Right hindlimb (tissue), 1 donor: ENCODE measurements around the gene PLXNB1.
"Not testable (repeated sequence)": the region's sequence is repeated elsewhere in the genome, so short reads cannot be mapped to it uniquely, and the experiment has no call there.

Source experiments
- DNase-seq: peaks from one replicate; pipeline ENCODE4 v3.0.0-alpha.2; 2018

Gene PLXNB1

DNA sequence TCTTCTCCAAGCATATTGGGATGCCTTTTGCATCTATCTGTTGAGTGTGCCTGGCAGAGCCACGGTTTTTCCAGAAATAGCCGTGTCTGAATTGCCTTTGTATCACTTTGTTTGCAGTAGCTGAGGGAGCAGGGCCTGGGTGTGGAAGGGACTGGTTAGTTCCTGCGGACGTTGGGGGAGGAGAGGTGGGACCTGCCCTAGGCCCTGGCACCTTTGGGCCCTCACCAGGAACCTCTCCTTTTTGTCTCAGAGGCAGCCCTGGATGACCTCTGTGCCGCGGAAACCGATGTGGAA is 35.3 kb upstream of the PLXNB1 start:
- no peak for DNase-seq

DNA sequence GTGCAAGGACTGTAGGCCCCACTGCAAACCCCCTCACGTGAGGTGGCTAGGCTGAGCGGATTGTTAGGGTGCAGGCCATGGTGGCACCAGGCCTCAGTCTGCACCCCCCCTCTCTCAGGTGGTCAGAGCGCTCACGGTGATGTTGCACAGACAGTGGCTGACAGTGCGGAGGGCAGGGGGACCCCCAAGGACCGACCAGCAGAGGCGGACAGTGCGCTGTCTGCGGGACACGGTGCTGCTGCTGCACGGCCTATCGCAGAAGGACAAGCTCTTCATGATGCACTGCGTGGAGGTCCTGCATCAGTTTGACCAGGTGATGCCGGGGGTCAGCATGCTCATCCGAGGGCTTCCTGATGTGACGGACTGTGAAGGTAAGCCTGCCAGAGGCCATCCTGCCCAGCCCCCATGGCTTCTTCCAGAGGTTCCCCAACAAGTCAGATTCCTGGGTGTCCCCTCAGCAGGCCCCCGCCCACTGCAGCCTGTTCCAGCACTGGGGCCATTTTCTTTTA is 34.9 kb upstream of the PLXNB1 start:
- no peak for DNase-seq

DNA sequence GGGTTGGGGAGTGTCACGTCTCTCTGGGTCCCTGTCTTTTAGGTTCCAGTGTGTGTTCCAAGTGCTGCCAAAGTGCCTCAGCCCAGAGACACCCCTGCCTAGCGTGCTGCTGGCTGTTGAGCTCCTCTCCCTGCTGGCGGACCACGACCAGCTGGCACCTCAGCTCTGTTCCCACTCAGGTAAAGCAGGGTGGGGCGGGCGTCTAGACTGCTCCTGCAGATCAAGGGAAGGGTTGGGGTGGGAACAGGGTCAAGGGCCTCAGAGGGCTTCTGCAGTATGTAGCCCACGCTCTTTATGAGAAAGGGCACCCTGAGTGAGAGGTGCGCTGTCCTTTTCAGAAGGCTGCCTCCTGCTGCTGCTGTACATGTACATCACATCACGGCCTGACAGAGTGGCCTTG is 33.8 kb upstream of the PLXNB1 start:
- DNase-seq: no peak

DNA sequence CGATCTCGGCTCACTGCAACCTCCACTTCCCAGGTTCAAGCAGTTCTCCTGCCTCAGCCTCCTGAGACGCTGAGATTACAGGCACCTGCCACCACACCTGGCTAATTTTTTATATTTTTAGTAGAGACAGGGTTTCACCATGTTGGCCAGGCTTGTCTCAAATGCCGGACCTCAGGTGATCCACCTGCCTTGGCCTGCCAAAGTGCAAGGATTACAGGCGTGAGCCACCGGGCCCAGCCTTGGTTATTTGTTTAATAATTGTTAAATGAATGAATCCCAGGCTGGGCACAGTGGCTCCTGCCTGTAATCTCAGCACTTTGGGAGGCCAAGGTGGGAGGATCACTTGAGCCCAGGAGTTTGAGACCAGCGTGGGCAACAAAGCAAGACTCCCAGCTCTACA is 31.9 kb upstream of the PLXNB1 start:
- DNase-seq: not testable (repeated sequence)

DNA sequence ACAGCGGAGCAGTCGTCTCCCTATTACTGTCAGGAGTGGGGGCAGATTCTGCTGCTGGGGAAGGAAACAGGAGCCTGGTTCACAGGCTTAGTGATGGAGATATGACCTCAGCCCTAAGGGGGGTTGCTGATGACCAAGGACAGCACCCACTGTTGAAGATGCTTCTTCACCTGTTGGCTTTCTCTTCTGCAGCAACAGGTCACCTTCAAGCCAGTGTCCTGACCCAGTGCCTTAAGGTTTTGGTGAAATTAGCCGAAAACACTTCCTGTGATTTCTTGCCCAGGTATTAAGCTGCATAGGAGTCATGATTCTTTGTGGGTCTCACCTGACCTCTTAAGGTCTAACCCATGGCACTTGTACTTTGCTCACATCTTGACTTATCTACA is 30.6 kb upstream of the PLXNB1 start:
- no peak for DNase-seq

DNA sequence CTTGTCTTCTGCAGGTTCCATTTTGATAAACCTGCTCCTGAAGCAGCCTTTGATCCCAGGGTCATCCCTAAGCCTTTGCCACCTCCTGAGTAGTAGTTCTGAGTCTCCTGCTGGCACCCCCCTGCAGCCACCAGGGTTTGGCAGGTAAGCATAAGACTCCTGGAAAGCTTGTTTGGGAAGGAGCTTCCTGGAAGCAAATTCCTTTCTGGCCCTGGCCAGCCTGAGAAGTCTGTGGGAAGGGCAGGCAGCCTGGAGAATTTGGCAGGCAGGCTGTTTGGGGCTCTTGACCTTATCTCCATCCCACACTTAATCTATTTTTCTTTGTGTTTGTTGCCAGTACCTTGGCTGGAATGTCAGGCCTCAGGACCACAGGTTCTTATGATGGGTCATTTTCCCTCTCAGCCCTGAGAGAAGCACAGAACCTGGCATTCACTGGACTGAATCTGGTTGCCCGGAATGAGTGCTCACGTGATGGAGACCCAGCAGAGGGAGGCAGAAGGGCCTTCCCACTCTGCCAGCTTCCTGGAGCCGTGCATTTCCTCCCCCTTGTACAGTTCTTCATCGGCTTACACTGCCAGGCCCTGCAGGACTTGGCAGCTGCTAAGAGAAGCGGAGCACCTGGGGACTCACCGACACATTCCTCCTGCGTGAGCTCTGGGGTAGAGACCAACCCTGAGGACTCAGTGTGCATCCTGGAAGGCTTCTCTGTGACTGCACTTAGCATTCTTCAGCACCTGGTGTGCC is 30.1 kb upstream of the PLXNB1 start:
- no peak for DNase-seq

DNA sequence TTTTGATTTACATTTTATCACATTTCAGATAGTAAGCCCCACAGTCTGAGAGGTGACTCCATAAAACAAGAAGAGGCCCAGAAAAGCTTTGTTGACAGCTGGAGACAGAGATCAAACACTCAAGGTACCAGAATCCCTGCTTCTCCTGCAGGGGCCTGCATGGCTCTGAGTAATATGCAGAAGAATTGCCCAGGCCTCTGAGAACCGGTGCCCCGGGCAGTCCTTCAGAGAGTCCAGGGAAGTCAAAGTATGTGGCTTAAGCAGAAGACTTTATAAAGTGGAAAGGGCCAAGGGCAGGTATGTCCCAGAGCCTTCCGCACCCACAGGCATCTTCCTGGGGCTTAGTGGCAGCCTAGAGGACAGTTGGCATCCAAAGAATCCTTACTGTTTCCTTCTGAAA is 29.4 kb upstream of the PLXNB1 start:
- no peak for DNase-seq

DNA sequence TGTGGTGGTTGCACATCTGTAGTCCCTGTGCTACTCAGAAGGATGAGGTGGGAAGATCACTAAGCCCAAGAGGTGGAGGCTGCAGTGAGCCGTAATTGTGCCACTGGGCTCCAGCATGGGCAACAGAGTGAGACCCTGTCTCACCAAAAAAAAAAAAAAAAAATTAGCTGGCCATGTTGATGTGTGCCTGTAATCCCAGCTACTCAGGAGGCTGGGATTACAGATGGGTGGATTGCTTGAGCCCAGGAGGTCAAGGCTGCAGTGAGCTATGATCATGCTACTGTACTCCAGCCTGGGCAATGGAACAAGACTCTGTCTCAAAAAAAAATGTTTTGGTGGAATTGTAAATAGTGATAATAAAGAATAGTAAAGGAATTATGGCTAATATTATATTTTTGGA is 26.6 kb upstream of the PLXNB1 start:
- DNase-seq: no peak

DNA sequence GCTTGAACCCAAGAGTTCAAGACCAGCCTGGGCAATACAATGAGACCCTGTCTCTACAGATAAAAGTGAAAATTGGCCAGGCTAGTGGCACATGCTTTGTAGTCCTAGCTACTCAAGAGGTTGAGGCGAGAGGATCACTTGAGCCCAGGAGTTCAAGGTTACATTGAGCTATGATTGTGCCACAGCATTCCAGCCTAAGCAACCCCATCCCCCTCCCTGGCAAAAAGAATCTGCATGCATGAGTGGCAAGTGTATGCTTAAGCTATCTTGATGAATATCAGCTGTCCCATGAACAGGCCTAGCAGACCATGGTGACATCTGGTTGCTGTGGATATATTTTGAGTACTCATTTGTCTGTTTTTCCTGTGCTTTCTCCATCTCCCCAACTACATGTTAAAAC is 21.4 kb upstream of the PLXNB1 start:
- DNase-seq: no peak

DNA sequence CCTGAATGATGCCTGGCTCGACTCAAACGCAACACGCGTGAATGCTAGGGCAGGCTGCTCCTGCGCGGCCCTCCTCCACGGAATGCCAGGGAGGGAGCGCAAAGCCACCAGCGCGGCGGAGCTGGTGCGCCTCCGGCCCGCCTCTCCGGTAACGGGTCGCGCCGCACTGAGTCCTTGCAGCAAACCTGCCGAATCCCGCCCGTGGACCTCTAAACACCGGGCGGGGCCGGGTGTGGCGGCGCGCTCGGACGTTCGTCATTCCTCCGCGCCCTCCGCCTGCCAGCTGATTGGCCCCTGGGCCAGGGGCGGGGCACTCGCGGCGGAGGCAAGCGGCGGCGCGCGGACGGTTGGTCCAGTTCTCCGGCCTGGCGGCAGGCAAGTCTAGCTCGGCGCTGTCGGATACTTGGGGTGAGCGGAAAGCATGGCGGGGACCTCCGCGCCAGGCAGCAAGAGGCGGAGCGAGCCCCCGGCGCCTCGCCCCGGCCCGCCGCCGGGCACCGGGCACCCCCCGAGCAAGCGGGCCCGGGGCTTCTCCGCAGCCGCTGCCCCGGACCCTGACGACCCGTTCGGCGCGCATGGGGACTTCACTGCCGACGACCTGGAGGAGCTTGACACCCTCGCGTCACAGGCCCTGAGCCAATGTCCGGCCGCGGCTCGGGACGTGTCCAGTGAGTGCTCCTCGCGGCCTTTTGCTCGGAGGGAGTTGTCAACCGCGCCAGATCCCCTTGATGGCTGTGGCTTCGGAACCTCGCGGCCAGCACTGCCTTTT is 16.7 kb upstream of the PLXNB1 start, which contains the start of gene ATRIP:
Gene ATRIP, plus strand, starts transcription at position 313 of the 769 bp plus-strand sequence. Its CDS starts 109 bp downstream, at position 422.
- peak; percentile 91 for DNase-seq

DNA sequence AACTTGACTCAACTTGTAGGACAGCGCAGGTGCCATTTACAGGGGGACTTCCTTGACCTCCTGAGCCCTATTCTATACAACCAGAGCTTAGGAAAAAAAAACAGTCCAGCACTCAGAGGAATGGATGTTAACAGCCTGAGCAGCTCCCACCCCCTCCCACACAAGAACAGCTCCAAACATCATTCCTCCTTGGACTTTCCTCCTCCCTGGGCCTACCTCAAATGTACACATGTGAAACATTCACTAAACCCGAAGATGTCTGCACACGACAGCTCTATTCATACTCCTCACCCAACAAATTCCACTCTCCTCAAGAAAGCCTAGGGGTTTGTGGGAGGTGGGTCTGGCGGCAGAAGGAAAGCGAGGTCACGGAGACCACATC is 16.1 kb upstream of the PLXNB1 start:
- no peak for DNase-seq

DNA sequence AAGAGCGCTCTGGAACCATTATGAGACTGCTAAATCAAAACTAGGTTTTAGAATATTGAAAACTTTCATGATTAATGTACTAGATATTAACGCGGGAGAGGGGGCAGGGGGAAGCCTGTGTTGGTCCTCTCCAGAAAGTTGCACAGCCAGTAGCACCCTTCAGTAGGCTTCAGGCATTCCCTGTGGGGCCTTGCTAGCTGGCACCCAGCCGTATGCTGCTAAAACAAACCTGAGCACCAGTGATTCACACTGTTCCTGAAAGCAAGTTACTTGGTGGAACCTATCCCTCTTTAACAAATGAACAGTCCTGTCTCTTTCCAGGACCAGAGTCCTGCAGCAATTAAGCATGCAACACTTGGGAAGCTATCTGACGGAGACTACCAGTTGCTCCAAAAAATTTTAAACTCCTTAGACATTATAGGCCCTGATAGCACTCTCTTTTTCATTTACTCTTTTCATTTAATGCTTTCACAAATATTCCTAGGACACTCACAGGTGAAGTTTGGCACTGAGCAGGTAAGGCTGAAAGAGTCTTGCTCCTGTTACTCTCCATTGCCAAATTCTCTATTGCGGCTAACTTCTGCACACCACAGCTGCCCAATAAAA is 15.5 kb upstream of the PLXNB1 start:
- no peak for DNase-seq

DNA sequence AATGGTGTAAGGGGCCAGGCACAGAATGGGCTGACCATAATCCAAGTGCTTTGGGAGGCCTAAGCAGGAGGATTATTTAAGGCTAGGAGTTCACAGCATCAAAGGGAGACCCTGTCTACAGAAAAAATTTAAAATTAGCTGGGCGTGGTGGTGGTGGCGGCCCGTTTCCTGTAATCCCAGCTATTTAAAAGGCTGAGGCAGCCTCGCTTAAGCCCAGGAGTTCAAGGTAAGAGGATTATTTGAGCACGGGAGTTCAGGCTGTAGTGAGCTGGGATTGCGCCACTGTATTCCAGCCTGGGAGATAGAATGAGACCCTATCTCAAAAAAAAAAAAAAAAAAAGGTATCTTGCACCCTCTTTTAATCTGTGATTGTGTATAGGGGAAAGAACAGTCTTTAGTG is 12.1 kb upstream of the PLXNB1 start:
- DNase-seq: no peak

DNA sequence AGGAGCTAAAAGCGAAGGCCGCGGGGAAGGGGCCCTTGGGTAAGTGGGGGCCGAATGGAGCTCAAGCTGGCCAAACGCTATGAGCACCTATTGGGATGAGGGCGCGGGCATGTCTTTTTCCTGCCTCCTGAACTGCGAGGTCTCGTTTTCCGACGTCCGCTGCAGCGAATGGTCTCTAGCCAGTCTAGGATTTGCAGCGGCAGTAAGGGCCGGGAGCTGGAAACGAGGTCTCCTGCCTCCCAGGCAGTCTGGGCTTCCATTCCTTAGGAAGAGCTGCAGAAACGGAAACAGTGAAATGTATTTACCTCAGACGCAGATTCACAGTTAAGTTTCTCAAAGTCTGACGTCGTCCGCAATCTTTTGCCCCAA is 10.7 kb upstream of the PLXNB1 start:
- DNase-seq: no peak

DNA sequence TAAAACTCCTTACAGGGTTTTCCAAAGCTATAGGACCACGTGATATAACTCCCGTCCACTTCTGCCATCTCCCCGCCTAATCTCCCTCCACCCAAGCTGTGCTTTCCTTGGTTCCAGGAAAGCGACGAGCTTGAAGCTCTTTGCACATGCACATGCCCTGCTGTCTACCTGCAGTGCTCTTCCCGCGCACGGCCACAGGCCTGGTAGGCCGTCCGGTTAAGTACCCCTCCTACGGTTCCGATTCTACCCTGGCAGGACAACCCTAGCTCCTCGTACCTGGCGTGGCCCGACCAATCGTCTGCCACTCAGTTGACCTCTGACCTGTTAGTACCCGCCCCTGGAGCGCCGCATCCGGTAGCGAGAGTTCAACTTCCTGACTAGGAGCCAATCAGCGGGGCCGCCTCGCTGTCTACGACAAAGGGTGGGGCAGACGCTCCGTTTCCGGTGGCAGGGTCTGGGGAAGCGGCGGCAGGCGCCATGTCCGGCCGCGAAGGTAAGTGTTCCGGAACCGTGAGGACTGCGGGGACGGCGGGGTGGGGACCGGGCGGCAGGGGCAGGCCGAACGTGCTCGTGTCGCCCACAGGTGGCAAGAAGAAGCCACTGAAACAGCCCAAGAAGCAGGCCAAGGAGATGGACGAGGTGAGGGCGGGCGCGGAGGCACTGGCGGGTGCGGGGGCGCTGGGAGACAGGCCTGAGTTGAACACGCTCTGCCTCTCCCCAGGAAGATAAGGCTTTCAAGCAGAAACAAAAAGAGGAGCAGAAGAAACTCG is 10.1 kb upstream of the PLXNB1 start, which contains the start of the genes CCDC51 and TMA7:
Gene CCDC51, minus strand, starts transcription at position 300 of the 770 bp plus-strand sequence. CDS start 4,991 bp downstream, outside the sequence.
Gene TMA7, plus strand, starts transcription at position 438 of the 770 bp plus-strand sequence. Its CDS starts 40 bp downstream, at position 478.
- peak; percentile 98 for DNase-seq

DNA sequence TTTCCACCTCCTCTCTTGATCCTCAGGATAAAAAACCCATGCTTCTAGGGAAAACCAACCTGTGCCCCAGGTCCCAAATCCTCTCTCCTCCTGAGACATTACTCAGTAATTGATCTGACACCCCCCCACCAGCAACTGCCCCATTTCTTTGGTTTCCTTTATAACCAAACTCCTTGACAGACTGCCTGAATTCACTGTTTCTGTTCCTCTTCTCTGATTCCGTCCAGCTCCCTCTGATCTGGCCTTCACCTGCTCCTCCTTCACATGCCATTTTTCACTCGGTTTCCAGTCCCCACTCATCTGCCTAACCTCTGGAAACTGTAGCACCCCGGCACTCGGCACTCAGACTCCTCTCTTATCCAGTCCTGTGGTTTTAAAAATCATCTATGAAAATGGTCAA is 7.9 kb upstream of the PLXNB1 start:
- no peak for DNase-seq

DNA sequence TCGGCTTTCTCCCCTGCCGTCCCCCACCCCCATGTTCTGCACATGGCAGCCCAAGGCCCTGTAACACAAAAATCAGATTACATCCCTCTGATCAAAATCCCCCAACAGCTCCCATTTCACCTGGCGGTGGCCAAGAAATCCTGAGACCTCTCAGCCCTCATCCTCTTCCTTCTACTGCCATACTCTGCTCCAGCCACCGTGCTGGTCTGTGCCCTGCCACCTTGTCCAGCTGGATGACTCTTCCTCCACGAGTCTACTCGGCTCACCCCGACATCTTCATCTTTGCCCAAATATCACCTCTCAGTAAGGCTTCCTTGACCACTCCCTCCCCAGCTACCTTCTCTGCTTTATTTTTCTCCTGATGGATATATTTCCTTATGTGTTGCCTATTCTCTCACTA is 7.0 kb upstream of the PLXNB1 start:
- DNase-seq: peak; percentile 8

DNA sequence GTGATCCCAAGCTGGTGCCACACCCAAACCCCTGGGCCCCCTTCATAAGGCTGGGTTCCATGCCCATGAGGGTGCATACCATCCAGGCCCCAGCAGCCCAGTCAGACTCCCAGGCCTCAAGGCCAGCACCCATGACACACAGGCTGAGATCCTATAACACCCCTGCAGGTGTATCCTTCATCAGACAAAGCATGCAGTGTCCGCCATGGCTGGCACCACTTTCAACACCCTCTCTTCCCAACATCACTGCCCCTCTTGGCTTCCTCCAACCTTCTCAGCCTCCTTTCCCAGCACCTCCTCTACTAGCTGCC is 6.5 kb upstream of the PLXNB1 start:
- DNase-seq: peak; percentile 13

DNA sequence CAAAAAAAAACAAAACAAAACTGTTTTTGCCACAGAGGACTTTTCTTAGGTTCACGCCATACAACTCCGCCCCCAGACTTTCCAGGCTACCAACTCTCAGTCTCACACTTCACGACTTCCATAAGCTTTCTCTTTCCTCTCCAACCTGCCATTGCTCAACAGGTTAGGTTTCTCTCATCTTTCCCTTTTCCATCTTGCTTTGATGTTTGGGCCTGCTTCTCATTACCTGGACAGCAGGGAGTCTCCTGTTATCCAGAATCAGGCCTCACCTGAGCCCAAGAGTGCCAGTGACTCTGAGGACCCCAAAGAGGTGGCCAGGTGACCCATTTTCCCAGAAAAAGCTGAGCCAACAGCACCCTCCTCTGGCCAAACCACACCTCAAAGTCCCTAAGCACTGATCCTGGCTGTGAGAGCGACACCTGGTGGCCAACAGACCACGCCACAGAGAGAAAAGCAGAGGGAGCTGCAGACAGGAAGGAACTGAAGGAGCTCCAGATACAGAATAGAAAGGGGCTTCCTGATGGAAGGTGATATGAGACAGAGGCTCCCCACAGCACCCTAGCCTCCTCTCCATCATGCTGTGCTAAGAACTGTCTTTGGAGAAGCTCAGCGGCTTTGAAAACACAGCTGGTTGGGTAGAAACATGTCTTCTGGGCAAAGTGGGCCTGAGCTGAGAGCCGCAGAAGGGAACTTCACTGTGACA is 6.0 kb upstream of the PLXNB1 start:
- peak; percentile 85 for DNase-seq

DNA sequence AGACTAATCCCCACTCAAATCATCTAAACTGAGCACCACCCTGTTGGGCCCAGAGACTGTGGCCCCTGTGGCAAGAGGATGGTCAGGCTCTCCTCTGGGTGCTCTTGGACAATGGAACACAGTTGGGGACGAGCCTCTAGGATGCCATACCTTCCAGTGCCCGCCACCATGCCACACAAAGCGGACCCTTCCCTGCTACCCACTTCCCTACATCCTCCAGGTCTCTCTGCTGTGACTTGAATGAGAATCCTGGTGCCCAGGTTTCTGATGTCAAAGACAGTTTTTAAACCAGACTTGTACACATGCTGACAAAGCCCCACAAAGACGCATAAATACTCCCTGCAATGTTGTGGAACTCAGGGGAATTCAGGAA is 5.3 kb upstream of the PLXNB1 start:
- peak; percentile 11 for DNase-seq

DNA sequence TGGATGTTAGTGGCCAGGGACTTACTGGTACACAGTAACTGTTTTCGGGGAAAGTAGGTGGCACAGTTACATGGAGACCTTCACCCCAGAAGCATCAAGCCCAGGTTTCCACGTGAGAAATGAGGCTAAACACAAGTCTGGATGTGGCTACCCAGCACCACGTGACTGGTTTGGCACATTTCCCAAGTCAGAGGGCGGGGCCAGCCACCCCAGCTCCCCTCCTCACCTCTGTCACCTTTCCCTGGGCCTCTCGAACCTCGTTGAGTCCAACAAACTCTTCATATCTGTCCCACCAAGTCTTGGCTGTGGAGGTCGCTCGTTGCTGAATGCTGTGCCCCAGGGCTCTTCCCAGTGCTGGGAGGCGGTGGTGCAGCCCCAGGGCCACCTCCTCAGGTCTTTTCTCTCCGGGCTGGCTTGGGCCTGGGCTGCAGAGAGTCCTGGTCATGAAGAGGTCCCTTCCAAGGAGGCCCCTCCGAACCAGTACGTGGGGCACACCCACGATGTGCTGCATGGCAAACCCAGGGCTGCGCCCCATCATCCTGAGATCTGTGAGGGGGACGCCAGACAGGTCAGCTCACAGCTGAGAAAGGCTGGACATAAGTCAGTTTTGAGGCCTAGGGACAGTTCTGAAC is 4.8 kb upstream of the PLXNB1 start:
- DNase-seq: peak; percentile 23

DNA sequence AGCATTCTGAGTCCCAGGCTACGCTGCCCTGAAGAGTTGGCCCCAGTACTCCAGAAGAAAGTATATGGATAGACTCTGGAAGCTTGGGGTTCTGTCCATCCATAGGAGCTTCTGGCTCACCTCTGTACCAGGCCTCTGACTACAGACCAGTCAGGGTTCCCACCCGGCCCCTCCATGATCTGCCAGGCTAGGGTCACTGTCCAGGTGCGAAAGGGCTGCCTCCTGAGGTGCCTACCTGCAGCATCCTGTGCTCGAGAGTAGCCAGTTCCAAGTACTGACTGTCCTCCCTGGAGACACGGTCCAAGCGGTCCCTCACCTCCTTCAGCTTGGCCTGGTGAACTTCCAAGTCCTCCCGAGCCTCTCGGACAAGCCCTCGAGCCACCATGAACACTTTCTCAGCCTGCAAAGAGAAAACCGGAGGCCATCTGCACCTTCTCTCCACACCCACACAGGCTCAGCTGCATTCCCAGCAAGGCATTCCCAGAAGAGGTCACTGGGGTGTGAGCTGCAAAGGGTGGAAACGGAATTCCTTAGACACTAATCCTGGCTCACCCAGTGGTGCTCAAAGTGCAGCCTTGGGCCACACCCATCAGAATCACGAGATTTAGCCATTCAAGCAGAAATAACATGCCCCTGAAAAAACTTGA is 3.7 kb upstream of the PLXNB1 start:
- DNase-seq: peak; percentile 16
